IMR-90 (cell line): ENCODE results near the gene KIAA1614. TPM values are rescaled to one million over a fixed set of nuclear protein-coding genes. Genes with fewer than 3 reads are reported as not detected.

Experiments
- ATAC-seq: fragments of 200-7000 bp; cut with Tn5 transposase; 2 replicates; pipeline ENCODE4 v1.9.1; 2020; ENCODE audit warnings: low read depth, mild to moderate bottlenecking, moderate library complexity
- BruUV-seq: library from RNA; stranded (reverse); fragments of 400-500 nt; replicated peaks from 2 replicates; lab custom pipeline; 2021; lab: Mats Ljungman, UMichigan
- CTCF ChIA-PET: fragments of 300-600 bp; formaldehyde crosslinking; extraction: SDS; loops from one replicate; lab custom pipeline; 2021; ENCODE audit warnings: antibody characterized with exemption; lab: Yijun Ruan, JAX
- POLR2A ChIA-PET: fragments of 300-600 bp; sonication (Branson Sonifier 250); formaldehyde crosslinking; loops from one replicate; lab custom pipeline; 2022; ENCODE audit warnings: antibody characterized with exemption; ENCODE audit not compliant: unreplicated experiment; lab: Charles Lee
- DNase-seq: peaks from one replicate; pipeline ENCODE4 v3.0.0; 2013
- H2AFZ ChIP-seq: replicated peaks from 2 replicates; pipeline ENCODE3; 2013; ENCODE audit warnings: low read length, mild to moderate bottlenecking; ENCODE audit not compliant: poor library complexity
- H2AK5ac ChIP-seq: 2 replicates; pipeline ENCODE4 v1.6.1; 2013; ENCODE audit warnings: low read depth, low read length, inconsistent platforms
- H2AK9ac ChIP-seq: replicated peaks from 2 replicates; pipeline ENCODE3; 2013; ENCODE audit warnings: mild to moderate bottlenecking, low read depth, low read length, moderate library complexity; ENCODE audit not compliant: poor library complexity
- H2BK120ac ChIP-seq: 2 replicates; pipeline ENCODE4 v1.6.1; 2013; ENCODE audit warnings: low read depth, low read length, inconsistent platforms
- H2BK15ac ChIP-seq: 3 replicates; pipeline ENCODE4 v1.6.1; 2013; ENCODE audit warnings: low read depth, low read length, inconsistent platforms
- H2BK20ac ChIP-seq: 2 replicates; pipeline ENCODE4 v1.6.1; 2013; ENCODE audit warnings: low read depth, mild to moderate bottlenecking, inconsistent platforms, low read length, moderate library complexity
- H2BK5ac ChIP-seq: 2 replicates; pipeline ENCODE4 v1.6.1; 2013; ENCODE audit warnings: mild to moderate bottlenecking, low read depth, low read length, inconsistent platforms; ENCODE audit not compliant: poor library complexity, severe bottlenecking
- H3K14ac ChIP-seq: replicated peaks from 2 replicates; pipeline ENCODE4 v1.6.1; 2013; ENCODE audit warnings: low read depth, low read length, inconsistent platforms
- H3K18ac ChIP-seq: 2 replicates; pipeline ENCODE4 v1.6.1; 2013; ENCODE audit warnings: low read depth, low read length, control low read depth
- H3K23ac ChIP-seq: 2 replicates; pipeline ENCODE4 v1.6.1; 2013; ENCODE audit warnings: low read depth, low read length, inconsistent platforms
- H3K27ac ChIP-seq: 2 replicates; pipeline ENCODE4 v1.5.1; 2013; ENCODE audit warnings: mild to moderate bottlenecking, control low read depth, low read length; ENCODE audit not compliant: insufficient read depth
- H3K27me3 ChIP-seq: 2 replicates; pipeline ENCODE4 v1.6.1; 2013; ENCODE audit warnings: low read length; ENCODE audit not compliant: control insufficient read depth, insufficient read depth
- H3K36me3 ChIP-seq: 2 replicates; pipeline ENCODE4 v1.6.1; 2013; ENCODE audit warnings: low read length, mixed read lengths; ENCODE audit not compliant: control insufficient read depth, insufficient read depth
- H3K4ac ChIP-seq: 2 replicates; pipeline ENCODE4 v1.6.1; 2013; ENCODE audit warnings: low read depth, low read length, inconsistent platforms
- H3K4me1 ChIP-seq: 2 replicates; pipeline ENCODE4 v1.6.1; 2013; ENCODE audit warnings: low read length, mixed read lengths; ENCODE audit not compliant: control insufficient read depth, insufficient read depth
- H3K4me2 ChIP-seq: 2 replicates; pipeline ENCODE4 v1.6.1; 2013; ENCODE audit warnings: low read depth, mild to moderate bottlenecking, control low read depth, low read length, moderate library complexity
- H3K4me3 ChIP-seq: 2 replicates; pipeline ENCODE4 v1.5.1; 2013; ENCODE audit warnings: low read depth, mild to moderate bottlenecking, control low read depth, low read length, moderate library complexity; ENCODE audit not compliant: insufficient read depth
- H3K56ac ChIP-seq: 2 replicates; pipeline ENCODE4 v1.6.1; 2013; ENCODE audit warnings: low read length, inconsistent platforms; ENCODE audit not compliant: insufficient read depth; ENCODE audit errors: extremely low read depth
- H3K79me1 ChIP-seq, 2 experiments: 2 replicates each; pipeline ENCODE4 v1.6.1; 2013; ENCODE audit warnings: low read length in 2 of 2, inconsistent platforms in 1 of 2, low read depth in 1 of 2
- H3K9ac ChIP-seq: 2 replicates; pipeline ENCODE4 v1.6.1; 2013; ENCODE audit warnings: low read depth, low read length, control low read depth
- H3K9me1 ChIP-seq: 2 replicates; pipeline ENCODE4 v1.6.1; 2013; ENCODE audit warnings: low read length, inconsistent platforms; ENCODE audit not compliant: insufficient read depth
- H3K9me3 ChIP-seq: 2 replicates; pipeline ENCODE4 v1.6.1; 2013; ENCODE audit warnings: low read length; ENCODE audit not compliant: control insufficient read depth, insufficient read depth
- H4K20me1 ChIP-seq: 2 replicates; pipeline ENCODE4 v1.6.1; 2013; ENCODE audit warnings: low read length, inconsistent platforms; ENCODE audit not compliant: insufficient read depth
- H4K5ac ChIP-seq: 2 replicates; pipeline ENCODE4 v1.6.1; 2013; ENCODE audit warnings: mild to moderate bottlenecking, low read depth, low read length, control low read depth
- H4K8ac ChIP-seq, 2 experiments: 2 replicates each; pipeline ENCODE4 v1.6.1; 2013; ENCODE audit warnings: low read depth in 2 of 2, low read length in 2 of 2, control low read depth in 1 of 2, inconsistent platforms in 1 of 2
- H4K91ac ChIP-seq: 2 replicates; pipeline ENCODE4 v1.6.1; 2013; ENCODE audit warnings: low read depth, low read length, inconsistent platforms; ENCODE audit not compliant: insufficient read depth
- CEBPB ChIP-seq: IDR thresholded peaks from 2 replicates; pipeline ENCODE4 v1.6.1; 2012; ENCODE audit warnings: low read depth, low read length, improper control_type of control experiment
- CHD1 ChIP-seq: IDR thresholded peaks from 2 replicates; pipeline ENCODE4 v1.6.1; 2012; ENCODE audit warnings: low read depth, low read length, improper control_type of control experiment
- CTCF ChIP-seq: conservative IDR thresholded peaks from 2 replicates; pipeline ENCODE4 v1.5.1; 2012; ENCODE audit warnings: mild to moderate bottlenecking, low read depth, low read length, improper control_type of control experiment
- ELK1 ChIP-seq: fragments of 150-350 bp; IDR thresholded peaks from 2 replicates; pipeline ENCODE4 v1.6.1; 2016; ENCODE audit warnings: low read depth, mild to moderate bottlenecking, low read length, moderate library complexity, borderline replicate concordance
- FOS ChIP-seq: fragments of 150-350 bp; IDR thresholded peaks from 2 replicates; pipeline ENCODE4 v1.6.1; 2016; ENCODE audit warnings: low read depth, low read length
- MAFK ChIP-seq: IDR thresholded peaks from 2 replicates; pipeline ENCODE4 v1.6.1; 2012; ENCODE audit warnings: low read depth, low read length, improper control_type of control experiment
- MXI1 ChIP-seq: IDR thresholded peaks from 2 replicates; pipeline ENCODE4 v1.6.1; 2012; ENCODE audit warnings: low read depth, mild to moderate bottlenecking, low read length, moderate library complexity, borderline replicate concordance
- NFE2L2 ChIP-seq: fragments of 150-350 bp; IDR thresholded peaks from 2 replicates; pipeline ENCODE4 v1.6.1; 2016; ENCODE audit warnings: low read depth, mild to moderate bottlenecking, low read length
- POLR2A ChIP-seq: IDR thresholded peaks from 2 replicates; pipeline ENCODE4 v1.6.1; 2012; ENCODE audit warnings: mild to moderate bottlenecking, low read depth, low read length
- RAD21 ChIP-seq: IDR thresholded peaks from 2 replicates; pipeline ENCODE4 v1.6.1; 2012; ENCODE audit warnings: low read length, improper control_type of control experiment
- RCOR1 ChIP-seq: IDR thresholded peaks from 2 replicates; pipeline ENCODE4 v1.6.1; 2012; ENCODE audit warnings: mild to moderate bottlenecking, low read length, improper control_type of control experiment; ENCODE audit not compliant: insufficient replicate concordance
- RFX5 ChIP-seq: IDR thresholded peaks from 2 replicates; pipeline ENCODE4 v1.8.0; 2012; ENCODE audit warnings: low read depth, mild to moderate bottlenecking, low read length, moderate library complexity
- SMC3 ChIP-seq: fragments of 150-350 bp; IDR thresholded peaks from 2 replicates; pipeline ENCODE4 v1.6.1; 2016; ENCODE audit warnings: low read depth, mild to moderate bottlenecking, antibody characterized with exemption, low read length, moderate library complexity
- USF2 ChIP-seq: fragments of 150-350 bp; IDR thresholded peaks from 2 replicates; pipeline ENCODE4 v1.6.1; 2017; ENCODE audit warnings: mild to moderate bottlenecking, antibody characterized with exemption, low read length, low read depth
- WGBS, 2 experiments: methylation state at CpG; one replicate each; pipeline versions ENCODE4 v1.1.5 to v1.1.7; 2013; ENCODE audit warnings: missing lambda C conversion rate in 2 of 2; ENCODE audit not compliant: insufficient read length in 1 of 2; ENCODE audit errors: extremely low coverage in 2 of 2; 5-methylcytosine and 5-hydroxymethylcytosine counted together
- dilution Hi-C: fragments of 300-500 bp; cut with HindIII; formaldehyde crosslinking; loops from one replicate; pipeline ENCODE4 v1.14.3; 2018; ENCODE audit warnings: low sequenced_read_pairs; ENCODE audit not compliant: unreplicated experiment
- in situ Hi-C: fragments of 300-500 bp; cut with MboI; formaldehyde crosslinking; loops from 3 replicates; pipeline ENCODE4 v1.14.3; 2019; ENCODE audit warnings: low sequenced_read_pairs, inconsistent platforms, mixed read lengths
- intact Hi-C: fragments of 100-400 bp; cut with micrococcal nuclease; formaldehyde crosslinking; loops from 2 replicates; pipeline ENCODE4 v1.10.0; 2022
- polyA plus RNA-seq, 3 experiments: library from polyadenylated mRNA; depleted of rRNA; stranded (reverse); fragments of >200 nt; gene quantifications; 2 replicates each; pipeline ENCODE4 v1.2.3, GENCODE V29; 2012; ENCODE audit warnings: low replicate concordance in 1 of 3
- total RNA-seq: library from RNA; depleted of rRNA; stranded (reverse); fragments of >200 nt; gene quantifications from 2 replicates; pipeline ENCODE4 v1.2.3, GENCODE V29; 2012

The KIAA1614 gene
- total and polyA plus RNA-seq, 2 of the 4 experiments (the other 2 are of a cell fraction) = 1.8 to 3.5 TPM

- CTCF ChIA-PET = no interaction called here
- DNase-seq = peak; percentile 12
- H3K14ac ChIP-seq = no peak overlapping the region
- peaks cover 0 to 2% of the 10 kb centered on the region in 2 experiments; a peak in 1 of 4 replicates for H3K79me1 ChIP-seq
- no peak overlapping the region for H2AFZ ChIP-seq
- no peak overlapping the region for H3K4me2 ChIP-seq
- H2AK5ac ChIP-seq = no peak overlapping the region
- no peak overlapping the region for H3K18ac ChIP-seq
- H4K91ac ChIP-seq = no peak overlapping the region
- no TSS peak for BruUV-seq
- POLR2A ChIA-PET = interaction anchor here (0.6 kb wide), 1 partner anchor 980 kb away, joined by 3 read pairs; no protein-coding TSS in a partner anchor
- H3K4me3 ChIP-seq = no peak overlapping the region
- peak; percentile 36 for ATAC-seq
- intact Hi-C loops = no loop called here
- H3K27ac ChIP-seq = no peak overlapping the region
- no peak overlapping the region for H2BK120ac ChIP-seq
- no peak overlapping the region for H3K23ac ChIP-seq
- H3K9me3 ChIP-seq = no peaks in the 10 kb centered on the region
- H2AK9ac ChIP-seq = peak overlapping the region; percentile 17
- no peak overlapping the region for H3K4ac ChIP-seq
- H3K36me3 ChIP-seq = peaks cover 10% of the 10 kb centered on the region; the same call in 1 of the 2 replicates
- H4K5ac ChIP-seq = no peak overlapping the region
- H2BK5ac ChIP-seq = no peak overlapping the region
- no peaks in the 10 kb centered on the region for H3K27me3 ChIP-seq
- no peak overlapping the region for H4K8ac ChIP-seq
- peaks cover 14% of the 10 kb centered on the region for H3K4me1 ChIP-seq
- no peak overlapping the region for H2BK20ac ChIP-seq
- H2BK15ac ChIP-seq = no peak overlapping the region
- H3K56ac ChIP-seq = no peak overlapping the region
- 0 out of 2 replicates have a peak, but pooled peaks cover 4% of the 10 kb centered on the region for H3K9me1 ChIP-seq
- H3K9ac ChIP-seq = no peak overlapping the region
- dilution Hi-C loops = no loop called here
- peaks cover 9% of the 10 kb centered on the region; the same call in 1 of the 2 replicates for H4K20me1 ChIP-seq
- in situ Hi-C loops = no loop called here
- WGBS, 2 experiments = 50% methylated on average over 6 of the region's 13 CpGs; no CpG with 5 or more reads in 1 of the 2 experiments
- no peak for TF ChIP-seq POLR2A
- no peak for TF ChIP-seq MAFK
- TF ChIP-seq USF2 = no peak
- no peak for TF ChIP-seq ELK1
- TF ChIP-seq NFE2L2 = no peak
- TF ChIP-seq FOS = no peak
- no peak for TF ChIP-seq CEBPB
- TF ChIP-seq SMC3 = no peak
- TF ChIP-seq CTCF = no peak
- TF ChIP-seq RCOR1 = no peak
- TF ChIP-seq RAD21 = no peak
- no peak for TF ChIP-seq RFX5
- TF ChIP-seq MXI1 = no peak
- no peak for TF ChIP-seq CHD1
Measured at GRCh38 chr1:180923021-180923841, 10.5 kb downstream of the KIAA1614 start.
